RWPE1 (cell line): ENCODE data around the gene ZNF556.
"Not testable (repeated sequence)": the region's sequence is repeated elsewhere in the genome, so short reads cannot be mapped to it uniquely, and the experiment has no call there.

Experiments used
- CTCF ChIA-PET: fragments of 350-600 bp; sonication (Branson Sonifier 250); formaldehyde crosslinking; extraction: SDS; loops from one replicate; lab custom pipeline; 2021; lab: Yijun Ruan, JAX
- POLR2A ChIA-PET: fragments of 400-600 bp; formaldehyde crosslinking; extraction: SDS; loops from one replicate; lab custom pipeline; 2020; ENCODE audit warnings: antibody characterized with exemption; ENCODE audit not compliant: low non-redundant PET; lab: Yijun Ruan, JAX
- DNase-seq: peaks from one replicate; pipeline ENCODE4 v3.0.0; 2012; ENCODE audit warnings: low spot score
- H3K27ac ChIP-seq: fragments of 450-650 bp; 2 replicates; pipeline ENCODE4 v1.5.1; 2017
- TF ChIP-seq, protein P1 (sequence below): fragments of 450-650 bp; conservative IDR thresholded peaks from 2 replicates; pipeline ENCODE4 v1.5.1; 2017; ENCODE audit warnings: low read depth, mild to moderate bottlenecking

ZNF556 gene

DNA sequence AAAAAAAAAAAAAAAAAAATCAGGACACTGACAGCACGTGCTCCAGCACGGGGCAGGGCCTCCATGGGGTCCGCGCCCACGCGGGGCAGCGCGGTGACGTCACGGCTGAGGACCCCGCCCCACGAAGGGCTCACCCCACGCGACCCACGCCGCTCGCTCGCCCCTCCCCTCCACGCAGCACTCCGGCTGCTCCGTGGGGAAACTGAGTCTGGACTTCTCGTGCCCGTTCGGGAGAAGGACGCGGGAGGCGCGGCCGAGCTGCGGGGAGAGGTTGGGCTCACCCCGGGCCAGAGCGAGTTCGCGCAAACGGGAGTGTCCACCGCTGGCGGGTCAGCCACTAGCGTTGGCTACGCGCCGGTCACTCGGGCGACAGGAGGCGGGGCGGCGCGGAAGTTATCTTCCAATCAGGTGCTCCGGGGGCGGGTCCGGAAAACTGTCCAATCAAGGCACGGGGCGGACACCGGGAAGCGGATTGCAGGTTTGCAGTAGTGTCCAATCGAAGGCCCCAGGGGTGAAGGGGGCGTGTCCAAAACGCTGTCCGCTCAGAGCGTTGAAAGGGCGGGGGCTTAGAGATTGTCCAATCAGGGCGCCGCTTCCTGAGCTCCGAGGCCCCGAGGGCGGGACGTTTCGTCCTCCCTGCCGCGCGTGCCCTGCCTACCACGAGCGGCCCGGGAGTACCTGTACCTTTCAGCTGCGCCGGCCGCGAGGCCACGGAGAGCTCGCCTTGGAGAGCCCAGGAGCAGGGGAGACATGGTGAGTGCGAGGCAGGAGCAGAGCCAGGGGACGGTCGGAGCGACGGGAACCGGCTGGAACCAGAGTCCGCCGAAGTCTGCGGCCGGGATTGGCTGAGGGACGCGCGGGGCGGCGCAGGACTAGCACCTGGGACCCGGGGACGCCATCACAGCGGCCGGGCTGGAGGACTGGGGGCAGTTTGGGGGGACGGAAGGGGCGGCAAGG, 33.4 kb downstream of the ZNF556 start, which contains the start of gene ZNF57:
TSS of gene ZNF57 (plus strand) at position 633 of the 957 bp plus-strand sequence. CDS start at position 751, 118 bp downstream.
- TF ChIP-seq, protein P1, sequence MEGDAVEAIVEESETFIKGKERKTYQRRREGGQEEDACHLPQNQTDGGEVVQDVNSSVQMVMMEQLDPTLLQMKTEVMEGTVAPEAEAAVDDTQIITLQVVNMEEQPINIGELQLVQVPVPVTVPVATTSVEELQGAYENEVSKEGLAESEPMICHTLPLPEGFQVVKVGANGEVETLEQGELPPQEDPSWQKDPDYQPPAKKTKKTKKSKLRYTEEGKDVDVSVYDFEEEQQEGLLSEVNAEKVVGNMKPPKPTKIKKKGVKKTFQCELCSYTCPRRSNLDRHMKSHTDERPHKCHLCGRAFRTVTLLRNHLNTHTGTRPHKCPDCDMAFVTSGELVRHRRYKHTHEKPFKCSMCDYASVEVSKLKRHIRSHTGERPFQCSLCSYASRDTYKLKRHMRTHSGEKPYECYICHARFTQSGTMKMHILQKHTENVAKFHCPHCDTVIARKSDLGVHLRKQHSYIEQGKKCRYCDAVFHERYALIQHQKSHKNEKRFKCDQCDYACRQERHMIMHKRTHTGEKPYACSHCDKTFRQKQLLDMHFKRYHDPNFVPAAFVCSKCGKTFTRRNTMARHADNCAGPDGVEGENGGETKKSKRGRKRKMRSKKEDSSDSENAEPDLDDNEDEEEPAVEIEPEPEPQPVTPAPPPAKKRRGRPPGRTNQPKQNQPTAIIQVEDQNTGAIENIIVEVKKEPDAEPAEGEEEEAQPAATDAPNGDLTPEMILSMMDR = no peak
- ChIA-PET CTCF (interaction anchor here (0.5 to 1.3 kb wide), 6 partner anchors 13 to 1620 kb away, joined by 3 to 5 read pairs (median 3); no protein-coding TSS in a partner anchor), POLR2A (interaction anchor here (0.8 to 1.3 kb wide), 4 partner anchors 13 to 59 kb away, joined by 3 to 5 read pairs (median 3); partner anchors contain the start of gene ZNF555)
- DNase-seq = peak; percentile 99
- H3K27ac ChIP-seq = peak within 1 kb of the TSS; percentile 83

DNA sequence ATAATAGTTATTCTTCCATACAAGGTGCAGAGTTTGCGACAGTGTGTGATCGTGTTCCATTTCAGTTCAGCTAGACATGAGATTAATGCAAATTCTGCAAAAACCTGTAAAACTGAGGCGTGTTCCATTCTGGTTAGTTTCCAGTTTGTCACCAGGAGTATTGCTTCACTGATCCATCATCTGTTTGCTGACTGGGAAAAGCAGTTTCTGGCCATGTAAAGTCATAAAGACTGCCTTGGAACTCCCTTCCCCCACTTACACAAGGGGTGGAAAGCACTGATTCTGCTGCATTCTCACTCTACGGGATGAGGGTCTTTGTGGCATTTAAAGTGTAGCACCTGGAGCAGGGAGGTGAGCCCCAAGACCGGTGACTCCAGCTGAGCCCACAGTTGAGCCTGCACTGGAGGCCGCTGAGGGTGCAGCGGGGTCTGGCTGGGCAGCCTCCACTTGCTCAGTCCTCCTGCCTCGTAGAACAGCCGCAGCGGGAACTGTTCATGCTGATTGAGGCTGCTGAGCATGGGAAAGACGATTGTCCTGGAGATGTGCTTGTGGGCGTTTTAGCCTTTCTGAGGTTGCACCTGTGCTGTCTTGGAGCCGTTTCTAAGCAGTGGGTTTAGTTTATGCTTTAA, 35.6 kb downstream of the ZNF556 start:
- TF ChIP-seq, protein P1 = no peak
- DNase-seq = no peak
- CTCF ChIA-PET = interaction anchor here (1.1 to 1.2 kb wide), 2 partner anchors 15 to 16 kb away, joined by 6 read pairs; no protein-coding TSS in a partner anchor
- POLR2A ChIA-PET = no interaction called here
- H3K27ac ChIP-seq = peak overlapping the region; percentile 63

DNA sequence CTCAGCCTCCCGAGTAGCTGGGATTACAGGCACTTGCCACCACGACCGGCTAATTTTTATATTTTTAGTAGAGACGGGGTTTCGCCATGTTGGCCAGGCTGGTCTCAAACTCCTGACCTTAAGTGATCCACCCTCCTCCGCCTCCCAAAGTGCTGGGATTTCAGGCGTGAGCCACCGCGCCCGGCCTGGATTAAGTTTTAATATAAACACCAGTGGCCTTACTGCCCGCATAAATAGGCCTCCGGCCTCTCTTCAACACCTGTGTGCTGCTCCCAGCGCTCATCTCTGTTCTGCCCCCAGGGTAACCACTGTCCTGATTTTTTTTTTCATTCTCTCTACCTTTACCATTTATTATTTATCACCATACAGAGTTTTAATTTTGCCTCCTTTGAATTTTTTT, 36.2 kb downstream of the ZNF556 start:
- DNase-seq, POLR2A ChIA-PET: not testable (repeated sequence)
- peak overlapping the region; percentile 63 for H3K27ac ChIP-seq
- CTCF ChIA-PET = interaction anchor here (1.1 kb wide), 1 partner anchor 16 kb away, joined by 6 read pairs; no protein-coding TSS in a partner anchor

DNA sequence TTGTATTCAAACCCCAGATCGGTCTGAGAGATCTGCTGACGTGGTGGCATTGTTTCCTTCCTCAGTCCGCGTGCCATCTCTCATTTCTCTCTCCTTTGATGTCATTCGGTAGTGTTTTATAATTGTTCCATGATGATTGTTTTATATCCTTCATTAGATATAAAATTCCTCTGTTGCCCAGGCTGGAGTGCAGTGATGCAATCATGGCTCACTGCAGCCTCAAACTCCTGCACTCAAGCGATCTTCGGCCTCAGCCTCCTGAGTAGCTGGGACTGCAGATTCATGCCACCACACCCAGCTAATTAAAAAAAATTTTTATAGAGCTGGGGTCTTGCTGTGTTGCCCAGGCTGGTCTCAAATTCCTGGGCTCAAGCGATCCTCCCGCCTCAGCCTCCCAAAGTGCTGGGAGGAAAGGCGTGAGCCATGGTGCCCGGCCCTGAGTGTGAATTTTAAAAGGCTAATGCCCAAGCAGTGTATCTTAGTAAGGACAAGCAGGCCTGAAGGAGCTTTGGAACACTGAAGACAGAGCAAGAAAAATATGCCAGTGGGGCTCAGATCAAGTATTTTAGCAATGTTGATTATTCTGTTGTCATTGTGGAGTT, 38.9 kb downstream of the ZNF556 start:
- POLR2A ChIA-PET = no interaction called here
- CTCF ChIA-PET = no interaction called here
- TF ChIP-seq, protein P1 = no peak
- no peak for DNase-seq
- peak overlapping the region; percentile 93 for H3K27ac ChIP-seq

DNA sequence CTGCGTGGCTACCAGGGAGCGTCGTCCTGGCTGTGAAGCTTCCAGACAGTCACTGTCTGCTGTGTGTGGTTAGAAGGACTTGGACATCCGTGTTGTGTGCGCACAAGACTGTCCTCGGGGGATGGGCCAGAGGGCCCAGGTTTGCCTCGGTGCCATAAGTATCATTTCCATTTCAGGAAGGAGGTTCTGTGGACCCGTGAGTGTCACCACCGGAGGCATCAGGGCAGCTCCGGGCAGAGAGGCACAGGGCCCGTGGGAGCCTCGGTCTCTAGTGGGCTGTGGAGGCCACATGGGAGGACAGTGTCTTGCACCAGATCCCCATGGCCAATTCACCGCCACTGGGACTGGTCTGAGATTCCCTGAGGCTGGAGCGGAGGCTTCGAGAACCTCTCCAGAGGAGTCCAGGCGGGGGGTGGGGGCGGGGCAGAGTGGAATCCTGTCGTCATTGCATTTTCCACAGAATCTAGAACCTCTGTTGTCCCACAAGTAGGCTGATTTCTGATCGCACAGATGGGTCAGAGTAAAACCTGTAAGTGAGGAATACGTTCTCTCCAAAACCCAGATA, 39.6 kb downstream of the ZNF556 start:
- ChIA-PET CTCF (no interaction called here), POLR2A (no interaction called here)
- TF ChIP-seq, protein P1 = no peak
- DNase-seq = no peak
- peak overlapping the region; percentile 93 for H3K27ac ChIP-seq

DNA sequence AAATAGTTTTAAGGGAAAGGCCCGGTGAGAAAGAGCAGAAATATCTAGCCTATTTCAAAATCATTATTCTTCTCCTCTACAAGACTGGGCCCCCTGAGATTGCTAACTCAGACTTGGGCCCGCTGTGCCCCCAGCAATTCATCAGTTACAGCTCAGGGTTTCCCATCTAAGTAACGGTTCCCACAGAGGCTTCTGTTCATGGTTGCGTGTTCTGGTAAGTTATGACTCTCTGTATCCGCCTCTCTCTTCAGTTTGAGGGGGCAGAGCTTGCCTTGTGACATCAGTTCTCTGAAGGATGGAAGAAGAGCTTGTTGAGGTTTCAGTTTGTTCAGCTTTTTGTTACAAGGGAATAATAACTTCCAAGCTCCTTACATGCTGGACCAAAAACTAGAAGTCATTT, 45.2 kb downstream of the ZNF556 start:
- POLR2A ChIA-PET = no interaction called here

More for the DNA sequence above, 45.2 kb downstream of the ZNF556 start:
- no peak overlapping the region for H3K27ac ChIP-seq
- CTCF ChIA-PET = interaction anchor here (0.5 kb wide), 2 partner anchors 39 to 41 kb away, joined by 3 to 4 read pairs; no protein-coding TSS in a partner anchor
- no peak for DNase-seq
- TF ChIP-seq, protein P1 = no peak
